BE2C (cell line): ENCODE data around the gene DDX24.
A peak's percentile ranks its signal among the peaks of the same experiment; 100 is the strongest.

ENCODE experiments used
- DNase-seq: peaks from one replicate; pipeline ENCODE4 v3.0.0-alpha.2; 2020
- H3K27me3 ChIP-seq: fragments of 250-450 bp; sonication (Bioruptor Pico); 2 replicates; pipeline ENCODE4 v1.5.1; 2020; ENCODE audit warnings: mild to moderate bottlenecking
- H3K36me3 ChIP-seq: fragments of 250-450 bp; sonication (Bioruptor Pico); 2 replicates; pipeline ENCODE4 v1.5.1; 2020; ENCODE audit warnings: mild to moderate bottlenecking
- H3K4me1 ChIP-seq: fragments of 250-450 bp; sonication (Bioruptor Pico); 2 replicates; pipeline ENCODE4 v1.5.1; 2020
- H3K4me3 ChIP-seq: 2 replicates; pipeline ENCODE4 v1.5.1; 2011; ENCODE audit warnings: low read depth, low read length
- H3K9me3 ChIP-seq: fragments of 250-450 bp; sonication (Bioruptor Pico); 2 replicates; pipeline ENCODE4 v1.5.1; 2020
- CTCF ChIP-seq: IDR thresholded peaks from 2 replicates; pipeline ENCODE4 v1.5.1; 2012; ENCODE audit warnings: mild to moderate bottlenecking, low read depth, low read length

DDX24 gene

GRCh38 chr14:94016446-94016976 is 64.5 kb downstream of the DDX24 start:
- TF ChIP-seq CTCF, result no peak
- no peak for DNase-seq
- Histone ChIP-seq H3K4me3 (no peak overlapping the region), H3K27me3 (no peaks in the 10 kb centered on the region), H3K4me1 (no peaks in the 10 kb centered on the region), H3K9me3 (no peaks in the 10 kb centered on the region), H3K36me3 (no peaks in the 10 kb centered on the region)

- no peak for DNase-seq
- Histone ChIP-seq H3K9me3 (no peaks in the 10 kb centered on the region), H3K4me3 (no peak overlapping the region), H3K36me3 (no peaks in the 10 kb centered on the region), H3K4me1 (no peaks in the 10 kb centered on the region), H3K27me3 (no peaks in the 10 kb centered on the region)
- 0 out of 2 replicates have a peak, but pooled peaks have one; percentile 11 for TF ChIP-seq CTCF
Observed at GRCh38 chr14:94015223-94015622, 65.8 kb downstream of the DDX24 start.

GRCh38 chr14:94014382-94014781 is 66.6 kb downstream of the DDX24 start:
- no peak for DNase-seq
- no peak overlapping the region for H3K4me3 ChIP-seq
- H3K36me3 ChIP-seq, result no peaks in the 10 kb centered on the region
- H3K4me1 ChIP-seq, result no peaks in the 10 kb centered on the region
- H3K9me3 ChIP-seq, result no peaks in the 10 kb centered on the region
- no peaks in the 10 kb centered on the region for H3K27me3 ChIP-seq
- TF ChIP-seq CTCF, result no peak

GRCh38 chr14:94011795-94012194 is 69.2 kb downstream of the DDX24 start:
- no peaks in the 10 kb centered on the region for H3K36me3 ChIP-seq
- no peaks in the 10 kb centered on the region for H3K9me3 ChIP-seq
- DNase-seq, result no peak
- H3K4me1 ChIP-seq, result no peaks in the 10 kb centered on the region
- H3K27me3 ChIP-seq, result no peaks in the 10 kb centered on the region
- no peak for TF ChIP-seq CTCF
- no peak overlapping the region for H3K4me3 ChIP-seq

- Histone ChIP-seq H3K4me1 (no peaks in the 10 kb centered on the region), H3K9me3 (no peaks in the 10 kb centered on the region), H3K4me3 (no peak overlapping the region), H3K27me3 (no peaks in the 10 kb centered on the region), H3K36me3 (no peaks in the 10 kb centered on the region)
- no peak for DNase-seq
- TF ChIP-seq CTCF, result no peak
Observed at GRCh38 chr14:94010625-94011024, 70.4 kb downstream of the DDX24 start.

GRCh38 chr14:94009767-94010166 is 71.2 kb downstream of the DDX24 start:
- no peaks in the 10 kb centered on the region for H3K4me1 ChIP-seq
- H3K36me3 ChIP-seq, result no peaks in the 10 kb centered on the region
- H3K9me3 ChIP-seq, result no peaks in the 10 kb centered on the region
- H3K27me3 ChIP-seq, result no peaks in the 10 kb centered on the region
- TF ChIP-seq CTCF, result no peak
- H3K4me3 ChIP-seq, result no peak overlapping the region
- no peak for DNase-seq
